ENCODE results near the gene GRIK2.

GRCh38 chr6:101779051-101779844 lies 385.7 kb downstream of the GRIK2 start:
- TF ChIP-seq, protein P1, sequence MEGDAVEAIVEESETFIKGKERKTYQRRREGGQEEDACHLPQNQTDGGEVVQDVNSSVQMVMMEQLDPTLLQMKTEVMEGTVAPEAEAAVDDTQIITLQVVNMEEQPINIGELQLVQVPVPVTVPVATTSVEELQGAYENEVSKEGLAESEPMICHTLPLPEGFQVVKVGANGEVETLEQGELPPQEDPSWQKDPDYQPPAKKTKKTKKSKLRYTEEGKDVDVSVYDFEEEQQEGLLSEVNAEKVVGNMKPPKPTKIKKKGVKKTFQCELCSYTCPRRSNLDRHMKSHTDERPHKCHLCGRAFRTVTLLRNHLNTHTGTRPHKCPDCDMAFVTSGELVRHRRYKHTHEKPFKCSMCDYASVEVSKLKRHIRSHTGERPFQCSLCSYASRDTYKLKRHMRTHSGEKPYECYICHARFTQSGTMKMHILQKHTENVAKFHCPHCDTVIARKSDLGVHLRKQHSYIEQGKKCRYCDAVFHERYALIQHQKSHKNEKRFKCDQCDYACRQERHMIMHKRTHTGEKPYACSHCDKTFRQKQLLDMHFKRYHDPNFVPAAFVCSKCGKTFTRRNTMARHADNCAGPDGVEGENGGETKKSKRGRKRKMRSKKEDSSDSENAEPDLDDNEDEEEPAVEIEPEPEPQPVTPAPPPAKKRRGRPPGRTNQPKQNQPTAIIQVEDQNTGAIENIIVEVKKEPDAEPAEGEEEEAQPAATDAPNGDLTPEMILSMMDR (IDR thresholded peaks at IDR 0.05; ENCODE audit: insufficient read depth, low read depth, low read length): no peak
- no peak for TF ChIP-seq EZH2 (IDR thresholded peaks at IDR 0.05; ENCODE audit: insufficient read depth, low read length)
